ENCODE results near the gene FHIP1B.
"Not testable (repeated sequence)": the region's sequence is repeated elsewhere in the genome, so short reads cannot be mapped to it uniquely, and the experiment has no call there.

FHIP1B gene

DNA sequence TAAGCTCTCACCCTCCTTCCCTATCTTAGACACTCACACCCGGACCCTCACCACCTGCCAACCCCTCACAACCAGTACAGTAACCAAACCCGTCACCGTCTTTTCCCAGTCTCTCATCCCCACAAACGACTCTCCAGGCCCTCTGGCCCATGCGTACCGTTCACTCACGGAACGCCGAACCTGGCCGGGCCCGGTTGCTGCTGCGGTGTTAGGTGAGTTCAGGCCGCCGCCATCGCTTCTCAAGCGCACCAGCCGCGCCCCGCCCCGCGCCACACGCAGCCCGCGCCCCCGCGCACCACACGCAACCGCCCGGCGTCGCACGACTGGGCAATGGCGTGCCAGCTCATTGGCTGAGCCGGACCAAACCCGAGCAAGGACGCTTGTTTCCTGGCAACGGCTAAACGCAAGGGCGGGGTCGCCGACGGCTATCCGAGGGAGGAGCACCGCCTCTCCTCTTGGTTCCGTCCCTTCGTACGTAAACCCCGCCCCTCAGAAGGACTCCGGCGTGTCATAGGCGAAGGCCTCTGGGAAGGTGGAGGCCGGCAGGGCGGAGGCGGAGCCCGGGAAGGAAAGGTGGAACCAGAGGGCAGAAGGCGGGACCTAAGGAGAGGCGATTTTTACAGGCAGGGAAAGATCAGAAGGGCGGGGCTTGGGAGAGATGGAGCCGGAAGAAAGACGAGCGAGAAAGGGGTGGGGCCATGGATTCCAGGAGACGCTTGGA lies at the start of gene FHIP1B:
FHIP1B (minus strand) TSS at position 250 of the 721 bp plus-strand sequence. CDS start 10,120 bp downstream, outside the sequence.
- peak; percentile 97 for DNase-seq (ENCODE audit: low read depth)

DNA sequence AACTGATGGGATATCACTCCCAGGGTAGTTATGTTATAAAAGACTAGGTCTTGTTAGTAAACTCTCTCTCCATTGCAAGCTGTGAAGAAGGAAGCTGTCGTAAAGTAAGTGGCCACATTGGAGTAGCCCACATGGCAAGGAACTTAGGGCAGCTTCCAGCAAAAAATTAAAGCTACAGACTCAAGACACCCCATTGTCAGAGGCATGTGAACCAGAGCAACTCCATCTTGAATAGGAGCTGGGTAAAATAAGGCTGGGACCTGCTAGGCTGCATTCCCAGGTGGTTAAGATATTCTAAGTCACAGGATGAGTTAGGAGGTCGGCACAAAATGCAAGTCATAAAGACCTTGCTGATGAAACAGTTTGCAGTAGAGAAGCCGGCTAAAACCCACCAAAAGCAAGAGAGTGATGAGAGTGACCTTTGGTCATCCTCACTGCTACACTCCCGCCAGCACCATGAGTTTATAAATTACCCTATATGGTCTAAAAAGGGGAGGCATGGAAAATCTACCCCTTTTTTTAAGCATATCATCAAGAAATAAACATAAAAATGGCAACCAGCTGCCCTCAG lies 49.1 kb upstream of the FHIP1B start:
- DNase-seq (ENCODE audit: low read depth): no peak

DNA sequence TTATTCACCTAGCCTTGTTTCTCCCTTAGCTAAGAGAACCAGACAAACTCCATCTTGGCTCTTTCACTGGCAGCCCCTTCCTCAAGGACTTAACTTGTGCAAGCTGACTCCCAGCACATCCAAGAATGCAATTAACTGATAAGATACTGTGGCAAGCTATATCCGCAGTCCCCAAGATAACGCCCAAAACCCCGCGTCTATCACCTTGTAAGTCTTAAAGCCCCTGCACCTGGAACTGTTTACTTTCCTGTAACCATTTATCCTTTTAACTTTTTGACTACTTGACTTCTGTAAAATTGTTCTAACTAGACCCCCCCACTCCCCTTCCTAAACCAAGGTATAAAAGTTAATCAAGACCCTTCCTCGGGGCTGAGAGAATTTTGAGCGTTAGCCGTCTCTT lies 46.4 kb upstream of the FHIP1B start:
- not testable (repeated sequence) for DNase-seq (ENCODE audit: low read depth)

DNA sequence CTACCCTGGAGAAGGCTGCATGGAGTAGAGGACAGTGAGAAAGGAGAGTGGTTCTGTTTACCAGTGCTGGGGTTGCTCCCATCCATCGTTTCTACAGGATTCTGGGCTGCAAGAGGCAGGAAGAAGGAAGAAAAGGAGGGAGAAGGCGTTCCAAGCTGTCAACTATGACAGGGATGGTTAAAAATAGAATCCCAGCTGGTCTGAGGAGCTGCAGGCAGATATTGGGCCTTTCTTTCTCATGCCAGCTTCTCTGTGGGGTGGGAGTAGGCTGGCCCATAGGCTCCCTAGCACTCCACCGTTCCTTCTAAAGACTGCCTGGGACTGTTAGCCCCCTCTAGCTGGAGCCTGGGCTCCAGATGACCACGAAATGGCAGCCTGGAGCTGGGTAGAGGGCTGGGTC lies 38.8 kb upstream of the FHIP1B start:
- DNase-seq (ENCODE audit: low read depth): no peak

DNA sequence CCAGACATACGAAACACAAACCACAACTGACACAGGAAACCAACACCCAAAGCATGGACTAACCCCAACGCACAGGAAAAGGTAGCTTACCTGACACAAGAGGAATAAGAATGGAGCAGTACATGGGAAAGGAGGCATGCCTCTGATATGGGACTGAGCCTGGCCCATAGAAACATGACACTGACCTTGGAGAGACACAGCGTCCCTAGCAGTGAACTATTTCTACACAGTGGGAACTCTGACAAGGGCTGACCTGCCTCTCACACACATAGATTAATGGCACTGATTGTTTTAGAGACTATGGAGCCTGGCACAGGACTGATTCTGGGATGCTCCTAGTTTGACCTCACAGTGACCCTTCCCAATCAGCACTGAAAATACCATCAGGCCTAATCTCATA lies 37.2 kb upstream of the FHIP1B start:
- DNase-seq (ENCODE audit: low read depth): no peak

DNA sequence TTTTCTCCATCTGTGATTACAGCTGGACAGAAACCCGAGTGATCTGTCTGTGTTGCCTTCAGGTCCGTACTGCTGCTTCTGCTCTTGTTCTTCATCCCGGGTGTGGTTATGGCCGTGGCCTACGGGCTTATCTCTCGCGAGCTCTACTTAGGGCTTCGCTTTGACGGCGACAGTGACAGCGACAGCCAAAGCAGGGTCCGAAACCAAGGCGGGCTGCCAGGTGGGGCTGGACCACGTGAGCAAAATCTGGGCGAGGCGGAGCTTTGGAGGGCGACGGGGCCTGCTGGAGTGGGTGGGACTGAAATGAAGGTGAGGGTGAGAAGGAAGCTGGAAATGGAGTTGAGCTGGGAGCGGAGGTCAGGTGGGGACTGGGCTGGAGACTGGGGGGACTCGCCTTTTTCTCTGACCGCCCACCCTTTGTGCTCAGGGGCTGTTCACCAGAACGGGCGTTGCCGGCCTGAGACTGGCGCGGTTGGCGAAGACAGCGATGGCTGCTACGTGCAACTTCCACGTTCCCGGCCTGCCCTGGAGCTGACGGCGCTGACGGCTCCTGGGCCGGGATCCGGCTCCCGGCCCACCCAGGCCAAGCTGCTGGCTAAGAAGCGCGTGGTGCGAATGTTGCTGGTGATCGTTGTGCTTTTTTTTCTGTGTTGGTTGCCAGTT lies 36.3 kb upstream of the FHIP1B start:
- DNase-seq (ENCODE audit: low read depth): no peak

DNA sequence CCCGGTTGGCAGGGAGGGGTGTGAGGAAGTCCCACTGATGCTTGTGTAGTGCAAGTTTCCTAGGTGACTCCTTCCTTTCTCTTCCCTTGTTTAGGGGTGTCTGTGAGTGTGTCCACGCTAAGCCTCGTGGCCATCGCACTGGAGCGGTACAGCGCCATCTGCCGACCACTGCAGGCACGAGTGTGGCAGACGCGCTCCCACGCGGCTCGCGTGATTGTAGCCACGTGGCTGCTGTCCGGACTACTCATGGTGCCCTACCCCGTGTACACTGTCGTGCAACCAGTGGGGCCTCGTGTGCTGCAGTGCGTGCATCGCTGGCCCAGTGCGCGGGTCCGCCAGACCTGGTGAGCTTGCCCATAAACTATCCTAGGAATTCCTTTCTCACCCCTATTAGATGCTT lies 35.6 kb upstream of the FHIP1B start:
- DNase-seq (ENCODE audit: low read depth): no peak

DNA sequence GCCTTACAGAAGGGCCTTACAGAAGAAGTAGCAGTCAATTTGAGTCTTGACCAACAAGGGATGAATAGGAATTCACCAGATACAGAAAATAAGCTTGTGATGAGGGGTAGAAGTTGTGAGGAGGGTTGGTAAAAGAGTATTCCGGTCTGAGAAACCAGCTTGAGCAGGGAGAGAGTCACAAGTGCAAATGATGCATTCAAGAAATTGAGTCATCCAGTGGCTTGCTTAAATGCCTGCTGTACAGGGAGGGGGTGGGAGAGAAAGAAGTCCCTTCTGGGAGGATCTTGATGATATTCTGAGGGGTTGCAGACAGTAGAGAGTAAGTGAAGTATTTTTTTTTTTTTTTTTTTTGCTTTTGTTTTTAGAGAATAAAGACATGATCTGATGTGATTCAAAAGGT lies 34.4 kb upstream of the FHIP1B start:
- DNase-seq (ENCODE audit: low read depth): no peak

DNA sequence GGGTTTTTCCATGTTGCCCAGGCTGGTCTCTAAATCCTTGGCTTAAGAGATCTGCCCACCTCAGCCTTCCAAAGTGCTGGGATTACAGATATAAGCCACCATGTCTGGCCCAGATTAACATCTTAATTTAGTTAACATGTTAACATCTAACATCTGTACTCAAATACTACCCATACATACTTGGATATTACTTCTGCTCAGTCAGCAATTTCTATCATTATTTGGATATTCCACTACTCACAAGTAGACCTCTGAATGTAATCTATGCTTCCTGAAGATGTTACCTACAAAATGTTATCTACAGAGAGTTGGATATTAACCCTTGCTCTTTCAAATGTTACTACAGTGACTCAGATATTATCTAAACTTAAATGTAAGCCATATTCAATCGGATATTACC lies 29.2 kb upstream of the FHIP1B start:
- DNase-seq (ENCODE audit: low read depth): no peak

DNA sequence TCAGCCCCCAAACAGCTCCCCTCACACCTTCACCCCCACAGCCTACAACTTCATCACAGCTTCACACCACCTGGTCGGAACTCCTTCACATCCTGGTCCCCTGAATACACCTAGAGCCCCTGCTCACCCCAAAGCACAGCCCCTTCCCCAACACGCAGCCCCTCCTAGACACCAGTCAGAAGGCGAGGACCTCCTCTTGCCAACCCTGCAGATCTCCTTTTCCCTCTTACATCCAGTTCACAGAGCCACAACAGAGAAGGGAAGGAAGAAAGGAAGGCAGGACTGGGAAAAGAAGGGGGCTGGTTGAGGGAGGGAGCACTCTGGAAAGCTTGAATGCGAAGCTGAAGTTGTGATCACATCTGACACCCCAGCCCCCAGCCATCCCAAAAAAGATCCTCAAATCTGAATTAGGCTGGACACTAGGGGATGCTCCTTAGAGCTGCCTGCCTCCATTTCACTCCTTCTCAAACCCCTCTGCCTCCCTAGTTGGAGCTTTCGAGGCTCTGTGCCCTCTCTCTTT lies 25.8 kb upstream of the FHIP1B start:
- no peak for DNase-seq (ENCODE audit: low read depth)

DNA sequence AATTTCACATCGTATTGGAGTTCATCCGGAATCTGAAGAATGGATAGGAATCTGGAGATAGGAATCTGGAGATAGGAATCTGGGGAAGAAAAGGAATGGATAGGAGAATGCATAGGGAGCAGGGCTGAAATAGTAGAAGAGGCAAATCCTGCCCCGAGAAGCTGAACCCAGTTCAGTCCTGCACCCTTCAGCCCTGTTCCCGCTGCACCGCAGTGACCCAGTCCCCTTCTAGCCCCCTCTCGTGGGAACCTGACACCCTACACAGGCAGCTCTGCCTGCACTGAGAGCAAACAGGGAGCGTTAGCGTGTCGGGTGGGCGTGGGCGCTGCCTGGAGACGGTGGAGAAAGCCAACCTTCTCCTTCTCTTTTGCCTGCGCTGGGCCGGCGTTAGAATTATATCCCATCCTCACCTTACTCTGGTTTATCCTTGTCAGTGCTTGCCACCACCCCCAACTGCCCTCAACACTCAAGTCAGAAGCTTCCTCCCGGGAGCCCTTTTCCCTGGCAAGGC lies 24.2 kb upstream of the FHIP1B start:
- no peak for DNase-seq (ENCODE audit: low read depth)

DNA sequence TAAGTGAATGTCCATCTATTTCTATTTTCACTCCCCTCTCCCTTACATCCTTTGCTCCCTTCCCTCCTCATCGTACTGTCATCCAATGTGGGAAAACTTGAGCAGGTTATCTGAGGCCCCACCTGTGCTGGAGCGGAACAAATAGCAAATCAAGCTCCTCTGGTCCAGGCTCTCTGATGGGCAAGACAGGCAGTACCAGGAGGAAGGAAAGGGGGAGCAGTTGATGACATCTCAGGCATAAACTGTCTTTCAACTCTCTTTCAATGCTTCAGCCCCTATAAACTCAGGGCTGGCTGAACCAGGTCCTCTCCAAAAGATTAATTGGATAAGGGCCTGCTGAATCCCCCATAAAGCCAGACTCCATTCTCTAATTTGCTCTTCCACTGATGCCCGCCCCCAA lies 23.7 kb upstream of the FHIP1B start:
- no peak for DNase-seq (ENCODE audit: low read depth)

DNA sequence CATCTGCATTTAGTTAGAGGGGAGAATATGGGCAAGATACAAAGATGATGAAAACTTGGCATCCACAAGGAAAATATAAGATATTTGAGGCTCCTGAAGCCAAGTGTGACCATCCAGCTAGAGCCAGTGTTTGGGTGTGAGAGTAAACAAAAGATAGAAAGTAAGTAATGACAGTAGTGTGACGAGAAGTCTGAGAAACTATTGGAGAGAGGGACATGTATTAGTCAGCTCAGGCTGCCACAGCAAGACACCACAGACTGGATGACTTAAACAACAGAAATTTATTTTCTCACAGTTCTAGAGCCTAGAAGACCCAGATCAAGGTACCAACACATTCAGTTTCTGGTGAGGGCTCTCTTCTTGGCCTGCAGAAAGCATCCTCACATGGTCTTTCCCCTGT lies 18.8 kb upstream of the FHIP1B start:
- no peak for DNase-seq (ENCODE audit: low read depth)

DNA sequence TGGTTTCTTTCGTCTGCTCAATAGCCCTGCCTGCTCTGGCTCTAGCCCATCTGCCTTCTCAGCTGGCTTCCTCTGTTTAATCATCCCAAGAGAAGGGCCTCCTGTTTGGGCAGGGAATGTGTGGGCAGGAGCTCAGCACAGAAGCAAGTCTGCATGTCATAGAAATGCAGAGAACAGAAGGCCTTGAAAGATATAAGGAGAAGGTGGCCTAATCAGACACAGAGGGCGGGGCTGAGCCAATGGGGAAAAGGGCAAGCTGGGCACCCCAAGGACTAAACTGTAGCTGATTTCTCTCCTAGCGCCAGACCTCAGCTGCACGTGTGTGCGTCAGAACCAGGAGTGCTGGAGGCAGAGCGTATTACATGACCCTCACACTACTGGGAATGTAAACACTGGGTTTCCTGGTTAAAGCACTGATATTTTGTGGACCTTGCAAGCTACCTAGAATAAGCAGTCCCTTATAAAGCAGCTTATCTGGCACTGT lies 17.6 kb upstream of the FHIP1B start:
- no peak for DNase-seq (ENCODE audit: low read depth)

DNA sequence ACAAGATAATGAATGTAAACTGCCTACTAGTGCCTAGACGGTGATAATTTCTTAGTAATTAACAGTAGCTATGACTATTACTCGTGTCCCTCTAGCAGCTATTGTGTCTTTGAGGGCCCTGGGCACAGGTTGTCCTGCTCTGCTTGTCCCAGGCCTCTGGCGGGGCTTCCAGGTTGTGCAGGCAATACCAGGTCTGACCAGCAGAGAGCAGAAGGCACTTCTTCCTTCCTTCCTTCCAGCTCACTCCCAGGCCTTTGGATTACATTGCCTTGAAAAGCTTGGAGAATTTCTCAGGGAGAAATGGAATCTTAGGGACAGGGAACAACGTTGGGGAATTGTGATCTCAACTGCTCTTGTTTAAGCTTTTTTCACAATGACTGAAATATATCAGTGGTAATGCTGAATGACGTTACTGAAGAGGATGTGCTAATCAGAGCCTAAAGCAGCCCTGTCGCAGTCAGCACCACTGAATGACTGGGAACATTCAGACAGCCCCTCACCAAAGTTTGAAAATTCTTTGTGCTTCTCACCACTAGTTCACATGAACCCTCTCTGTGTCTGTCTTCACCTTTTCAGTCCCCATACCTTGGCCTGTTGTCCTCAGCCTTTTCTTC lies 16.8 kb upstream of the FHIP1B start:
- DNase-seq (ENCODE audit: low read depth): peak; percentile 16

DNA sequence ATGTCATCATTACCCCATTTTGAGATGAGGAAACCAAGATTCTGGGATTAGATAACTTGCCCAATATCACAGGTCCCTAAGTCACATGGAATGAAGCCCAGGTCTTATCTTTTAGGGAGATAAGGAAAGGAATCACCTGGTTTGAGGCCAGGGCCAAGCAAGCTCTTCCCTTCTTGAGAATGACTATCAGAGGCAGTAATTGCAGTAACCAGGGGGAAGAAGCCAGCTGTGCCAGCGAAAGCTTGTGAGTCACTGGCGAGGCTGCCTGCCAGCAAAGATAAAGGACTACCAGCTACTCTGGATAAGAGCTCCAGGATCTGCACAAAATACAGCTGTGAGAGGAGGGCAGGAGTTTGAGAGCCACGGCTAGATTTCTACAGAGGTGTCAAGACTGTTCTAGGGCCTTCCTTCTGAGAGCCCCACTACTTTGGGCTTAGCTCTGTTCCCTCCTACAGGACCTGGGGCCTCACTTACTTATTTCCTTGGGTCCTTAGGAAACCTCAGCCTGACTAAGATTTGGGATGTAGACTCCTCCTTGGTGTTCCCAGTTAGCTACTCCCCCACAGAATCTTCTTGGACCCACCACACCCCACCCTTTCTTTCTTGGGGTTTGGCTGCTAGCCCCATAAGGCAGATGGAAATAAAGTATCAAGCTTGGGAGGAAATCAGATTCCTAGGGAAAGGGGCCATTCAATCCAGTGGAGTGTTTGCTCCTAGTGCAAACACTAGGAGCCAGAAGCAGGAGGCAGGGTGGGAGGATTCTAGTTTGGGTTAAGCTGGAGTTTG lies 15.5 kb upstream of the FHIP1B start:
- no peak for DNase-seq (ENCODE audit: low read depth)

DNA sequence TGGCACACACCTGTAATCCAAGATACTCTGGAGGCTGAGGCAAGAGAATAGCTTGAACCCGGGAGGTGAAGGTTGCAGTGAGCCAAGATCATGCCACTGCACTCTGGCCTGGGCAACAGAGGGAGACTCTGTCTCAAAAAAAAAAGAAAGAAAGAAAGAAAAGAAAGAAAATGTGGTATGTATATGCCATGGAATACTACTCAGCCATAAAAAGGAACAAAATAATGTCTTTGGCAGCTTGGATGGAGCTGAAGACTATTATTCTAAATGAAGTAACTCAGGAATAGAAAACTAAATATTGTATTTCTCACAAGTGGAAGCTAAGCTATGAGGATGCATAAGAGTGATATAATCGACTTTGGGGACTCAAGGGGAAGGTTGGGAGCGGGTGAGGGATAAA lies 14.5 kb upstream of the FHIP1B start:
- DNase-seq (ENCODE audit: low read depth): not testable (repeated sequence)

DNA sequence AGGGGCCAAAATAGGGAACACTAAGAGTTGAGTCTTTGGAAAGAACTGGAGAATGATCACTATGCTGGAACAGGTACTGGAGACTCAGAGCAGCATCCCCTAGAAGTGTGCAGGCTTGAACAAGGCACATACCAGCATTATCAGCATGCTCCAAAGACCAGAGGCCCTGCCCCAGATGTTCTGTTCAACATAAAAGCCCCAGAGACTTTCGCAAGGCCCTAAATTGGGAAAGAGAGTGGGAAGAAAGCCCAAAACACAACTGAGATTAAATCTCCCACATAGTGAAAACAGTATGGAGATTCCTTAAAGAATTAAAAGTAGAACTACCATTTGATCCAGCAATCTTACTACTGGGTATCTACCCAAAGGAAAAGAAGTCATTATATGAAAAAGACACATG lies 13.8 kb upstream of the FHIP1B start:
- no peak for DNase-seq (ENCODE audit: low read depth)

DNA sequence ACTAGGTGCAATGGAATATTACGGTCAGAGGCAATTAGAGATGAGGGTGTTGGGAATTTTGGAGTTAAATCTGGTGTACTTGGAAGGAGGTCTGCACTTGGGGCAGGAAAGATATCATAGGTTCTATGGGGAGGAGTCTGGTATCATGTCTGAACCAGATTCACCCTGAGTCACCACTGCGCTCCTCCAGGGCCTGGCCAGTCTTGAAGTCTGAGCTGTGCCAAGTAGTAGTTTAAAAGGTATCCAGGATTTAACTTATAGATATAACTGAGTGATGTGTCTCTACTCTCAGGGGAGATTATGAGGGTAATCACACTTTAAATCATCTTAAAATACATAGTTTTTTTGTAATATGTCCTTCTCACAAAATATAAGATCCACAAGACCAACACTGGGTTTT lies 11.1 kb upstream of the FHIP1B start:
- no peak for DNase-seq (ENCODE audit: low read depth)

DNA sequence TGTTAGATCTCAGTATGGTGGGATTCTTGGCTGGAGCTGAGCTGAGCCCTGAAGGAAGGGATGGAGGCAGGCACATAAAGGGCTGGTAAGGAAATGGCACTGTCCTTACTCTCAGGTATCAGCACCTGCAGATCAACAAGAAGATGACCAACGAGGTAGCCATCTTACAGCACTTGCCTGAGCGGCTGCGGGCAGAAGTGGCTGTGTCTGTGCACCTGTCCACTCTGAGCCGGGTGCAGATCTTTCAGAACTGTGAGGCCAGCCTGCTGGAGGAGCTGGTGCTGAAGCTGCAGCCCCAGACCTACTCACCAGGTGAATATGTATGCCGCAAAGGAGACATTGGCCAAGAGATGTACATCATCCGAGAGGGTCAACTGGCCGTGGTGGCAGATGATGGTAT lies 6.9 kb upstream of the FHIP1B start:
- DNase-seq (ENCODE audit: low read depth): no peak

DNA sequence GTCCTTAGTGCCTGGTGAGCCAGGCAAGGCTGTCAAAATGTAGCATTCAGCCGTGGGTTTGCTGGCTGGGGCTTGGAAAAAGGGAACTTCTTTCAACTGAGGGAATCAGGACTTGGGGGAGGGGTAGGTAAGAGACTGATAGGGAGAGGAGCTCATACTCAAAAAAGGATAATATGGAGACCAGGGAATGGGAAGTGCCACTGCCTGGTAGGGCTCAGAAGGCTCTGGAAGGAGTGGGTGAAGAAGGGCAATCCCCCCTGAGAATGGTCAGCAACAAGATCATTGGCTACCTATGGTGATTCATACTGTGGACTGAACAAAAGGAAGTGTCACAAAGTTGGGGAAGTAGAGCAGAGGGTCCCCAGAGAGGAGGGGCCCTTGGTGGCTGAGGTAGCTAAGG lies 6.3 kb upstream of the FHIP1B start:
- DNase-seq (ENCODE audit: low read depth): no peak

DNA sequence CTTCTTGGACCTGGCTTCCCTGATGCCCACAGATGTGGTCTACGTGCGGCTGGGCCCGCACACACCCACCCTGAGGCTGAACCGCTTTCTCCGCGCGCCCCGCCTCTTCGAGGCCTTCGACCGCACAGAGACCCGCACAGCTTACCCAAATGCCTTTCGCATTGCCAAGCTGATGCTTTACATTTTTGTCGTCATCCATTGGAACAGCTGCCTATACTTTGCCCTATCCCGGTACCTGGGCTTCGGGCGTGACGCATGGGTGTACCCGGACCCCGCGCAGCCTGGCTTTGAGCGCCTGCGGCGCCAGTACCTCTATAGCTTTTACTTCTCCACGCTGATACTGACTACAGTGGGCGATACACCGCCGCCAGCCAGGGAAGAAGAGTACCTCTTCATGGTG lies 5.7 kb upstream of the FHIP1B start:
- DNase-seq (ENCODE audit: low read depth): no peak

Measured in stimulated activated CD8-positive, alpha-beta memory T cell treated with anti-CD3 and anti-CD28 coated beads, Interleukin-12 subunit alpha, Interleukin-12 subunit beta, amount 100 ng/mL, for 1 hour (primary cell).